K562 (cell line): Measurements from ENCODE around the gene GYS1. TPM values are rescaled to one million over a fixed set of nuclear protein-coding genes. Genes with fewer than 3 reads are reported as not detected.

Source experiments
- ARID3A ChIP-seq: IDR thresholded peaks from 2 replicates; pipeline ENCODE4 v1.6.1; 2012; ENCODE audit warnings: low read depth, low read length, improper control_type of control experiment, borderline replicate concordance
- MAFK ChIP-seq: IDR thresholded peaks from 2 replicates; pipeline ENCODE4 v1.6.1; 2011; ENCODE audit warnings: low read length, improper control_type of control experiment
- RBM15 ChIP-seq: fragments of 200-400 bp; formaldehyde crosslinking; IDR thresholded peaks from 2 replicates; pipeline ENCODE4 v1.6.1; 2018; ENCODE audit warnings: mild to moderate bottlenecking, low read length, moderate library complexity; ENCODE audit not compliant: insufficient read depth
- SMAD1 ChIP-seq: fragments of 150-350 bp; IDR thresholded peaks from 2 replicates; pipeline ENCODE4 v1.6.1; 2014; ENCODE audit warnings: low read length, low read depth; ENCODE audit not compliant: partially characterized antibody
- ZBTB1 ChIP-seq: sonication (generic); formaldehyde crosslinking; IDR thresholded peaks from 2 replicates; pipeline ENCODE4 v1.8.1; 2023; ENCODE audit warnings: missing genetic modification reagents, low read depth, mild to moderate bottlenecking, borderline replicate concordance
- ZBTB49 ChIP-seq: sonication (generic); formaldehyde crosslinking; IDR thresholded peaks from 2 replicates; pipeline ENCODE4 v1.8.0; 2022; ENCODE audit warnings: missing genetic modification reagents, mild to moderate bottlenecking, borderline replicate concordance
- ZNF282 ChIP-seq: sonication (generic); formaldehyde crosslinking; IDR thresholded peaks from 2 replicates; pipeline ENCODE4 v1.8.1; 2023; ENCODE audit warnings: missing genetic modification reagents
- ZZZ3 ChIP-seq: fragments of 450-650 bp; IDR thresholded peaks from 2 replicates; pipeline ENCODE4 v1.6.1; 2016; ENCODE audit warnings: antibody characterized with exemption, mild to moderate bottlenecking, moderate library complexity
- polyA plus RNA-seq, 8 experiments: library from polyadenylated mRNA; depleted of rRNA in 4 of 8; stranded (reverse) in 5 of 8; unstranded in 3 of 8; fragments of >200 nt; fragmentation: Nextera tagmentation in 2 of 8; fragmentation: Illumina TruSeq in 1 of 8; extraction: Ambion mirVana in 2 of 8; extraction: Trizol in 1 of 8; gene quantifications; 2 replicates each; pipeline versions ENCODE4 v1.2.1 to v1.2.3, GENCODE V29; 2011 to 2014; ENCODE audit warnings: inconsistent platforms in 1 of 8, missing spikeins in 1 of 8
- total RNA-seq, 7 experiments: library from RNA; depleted of rRNA in 6 of 7; stranded (reverse); fragments of >200 nt in 6 of 7; fragmentation: Illumina TruSeq in 2 of 7; extraction: Trizol in 2 of 7; gene quantifications; 2 replicates each; pipeline versions ENCODE4 v1.2.1 to v1.2.3, GENCODE V29; 2011 to 2021; ENCODE audit warnings: low replicate concordance in 1 of 7
- TF ChIP-seq, protein P1 (sequence below): fragments of 250-450 bp; sonication (Bioruptor Pico); IDR thresholded peaks from 2 replicates; pipeline ENCODE4 v1.4.0; 2020; ENCODE audit warnings: mild to moderate bottlenecking, moderate library complexity
- TF ChIP-seq, protein P2 (sequence below): fragments of 450-650 bp; IDR thresholded peaks from 2 replicates; pipeline ENCODE4 v1.6.1; 2016; ENCODE audit warnings: mild to moderate bottlenecking, moderate library complexity

GYS1 gene
- total and polyA plus RNA-seq, 9 of the 15 experiments (the other 6 are each of a cell fraction or from before 2014, with no cell fraction given), result 1.9 to 31.1 (median 15.2) TPM

GRCh38 chr19:48918801-48919247 lies 74.3 kb downstream of the GYS1 start (continued):
- no peak for TF ChIP-seq ZBTB49 (CRISPR knock-in tag)
- TF ChIP-seq MAFK, result no peak
- TF ChIP-seq, protein P1, sequence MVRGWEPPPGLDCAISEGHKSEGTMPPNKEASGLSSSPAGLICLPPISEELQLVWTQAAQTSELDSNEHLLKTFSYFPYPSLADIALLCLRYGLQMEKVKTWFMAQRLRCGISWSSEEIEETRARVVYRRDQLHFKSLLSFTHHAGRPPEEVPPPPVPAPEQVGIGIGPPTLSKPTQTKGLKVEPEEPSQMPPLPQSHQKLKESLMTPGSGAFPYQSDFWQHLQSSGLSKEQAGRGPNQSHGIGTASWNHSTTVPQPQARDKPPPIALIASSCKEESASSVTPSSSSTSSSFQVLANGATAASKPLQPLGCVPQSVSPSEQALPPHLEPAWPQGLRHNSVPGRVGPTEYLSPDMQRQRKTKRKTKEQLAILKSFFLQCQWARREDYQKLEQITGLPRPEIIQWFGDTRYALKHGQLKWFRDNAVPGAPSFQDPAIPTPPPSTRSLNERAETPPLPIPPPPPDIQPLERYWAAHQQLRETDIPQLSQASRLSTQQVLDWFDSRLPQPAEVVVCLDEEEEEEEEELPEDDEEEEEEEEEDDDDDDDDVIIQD (CRISPR knock-in tag), result no peak
- TF ChIP-seq ZBTB1 (CRISPR knock-in tag), result no peak
- TF ChIP-seq, protein P2, sequence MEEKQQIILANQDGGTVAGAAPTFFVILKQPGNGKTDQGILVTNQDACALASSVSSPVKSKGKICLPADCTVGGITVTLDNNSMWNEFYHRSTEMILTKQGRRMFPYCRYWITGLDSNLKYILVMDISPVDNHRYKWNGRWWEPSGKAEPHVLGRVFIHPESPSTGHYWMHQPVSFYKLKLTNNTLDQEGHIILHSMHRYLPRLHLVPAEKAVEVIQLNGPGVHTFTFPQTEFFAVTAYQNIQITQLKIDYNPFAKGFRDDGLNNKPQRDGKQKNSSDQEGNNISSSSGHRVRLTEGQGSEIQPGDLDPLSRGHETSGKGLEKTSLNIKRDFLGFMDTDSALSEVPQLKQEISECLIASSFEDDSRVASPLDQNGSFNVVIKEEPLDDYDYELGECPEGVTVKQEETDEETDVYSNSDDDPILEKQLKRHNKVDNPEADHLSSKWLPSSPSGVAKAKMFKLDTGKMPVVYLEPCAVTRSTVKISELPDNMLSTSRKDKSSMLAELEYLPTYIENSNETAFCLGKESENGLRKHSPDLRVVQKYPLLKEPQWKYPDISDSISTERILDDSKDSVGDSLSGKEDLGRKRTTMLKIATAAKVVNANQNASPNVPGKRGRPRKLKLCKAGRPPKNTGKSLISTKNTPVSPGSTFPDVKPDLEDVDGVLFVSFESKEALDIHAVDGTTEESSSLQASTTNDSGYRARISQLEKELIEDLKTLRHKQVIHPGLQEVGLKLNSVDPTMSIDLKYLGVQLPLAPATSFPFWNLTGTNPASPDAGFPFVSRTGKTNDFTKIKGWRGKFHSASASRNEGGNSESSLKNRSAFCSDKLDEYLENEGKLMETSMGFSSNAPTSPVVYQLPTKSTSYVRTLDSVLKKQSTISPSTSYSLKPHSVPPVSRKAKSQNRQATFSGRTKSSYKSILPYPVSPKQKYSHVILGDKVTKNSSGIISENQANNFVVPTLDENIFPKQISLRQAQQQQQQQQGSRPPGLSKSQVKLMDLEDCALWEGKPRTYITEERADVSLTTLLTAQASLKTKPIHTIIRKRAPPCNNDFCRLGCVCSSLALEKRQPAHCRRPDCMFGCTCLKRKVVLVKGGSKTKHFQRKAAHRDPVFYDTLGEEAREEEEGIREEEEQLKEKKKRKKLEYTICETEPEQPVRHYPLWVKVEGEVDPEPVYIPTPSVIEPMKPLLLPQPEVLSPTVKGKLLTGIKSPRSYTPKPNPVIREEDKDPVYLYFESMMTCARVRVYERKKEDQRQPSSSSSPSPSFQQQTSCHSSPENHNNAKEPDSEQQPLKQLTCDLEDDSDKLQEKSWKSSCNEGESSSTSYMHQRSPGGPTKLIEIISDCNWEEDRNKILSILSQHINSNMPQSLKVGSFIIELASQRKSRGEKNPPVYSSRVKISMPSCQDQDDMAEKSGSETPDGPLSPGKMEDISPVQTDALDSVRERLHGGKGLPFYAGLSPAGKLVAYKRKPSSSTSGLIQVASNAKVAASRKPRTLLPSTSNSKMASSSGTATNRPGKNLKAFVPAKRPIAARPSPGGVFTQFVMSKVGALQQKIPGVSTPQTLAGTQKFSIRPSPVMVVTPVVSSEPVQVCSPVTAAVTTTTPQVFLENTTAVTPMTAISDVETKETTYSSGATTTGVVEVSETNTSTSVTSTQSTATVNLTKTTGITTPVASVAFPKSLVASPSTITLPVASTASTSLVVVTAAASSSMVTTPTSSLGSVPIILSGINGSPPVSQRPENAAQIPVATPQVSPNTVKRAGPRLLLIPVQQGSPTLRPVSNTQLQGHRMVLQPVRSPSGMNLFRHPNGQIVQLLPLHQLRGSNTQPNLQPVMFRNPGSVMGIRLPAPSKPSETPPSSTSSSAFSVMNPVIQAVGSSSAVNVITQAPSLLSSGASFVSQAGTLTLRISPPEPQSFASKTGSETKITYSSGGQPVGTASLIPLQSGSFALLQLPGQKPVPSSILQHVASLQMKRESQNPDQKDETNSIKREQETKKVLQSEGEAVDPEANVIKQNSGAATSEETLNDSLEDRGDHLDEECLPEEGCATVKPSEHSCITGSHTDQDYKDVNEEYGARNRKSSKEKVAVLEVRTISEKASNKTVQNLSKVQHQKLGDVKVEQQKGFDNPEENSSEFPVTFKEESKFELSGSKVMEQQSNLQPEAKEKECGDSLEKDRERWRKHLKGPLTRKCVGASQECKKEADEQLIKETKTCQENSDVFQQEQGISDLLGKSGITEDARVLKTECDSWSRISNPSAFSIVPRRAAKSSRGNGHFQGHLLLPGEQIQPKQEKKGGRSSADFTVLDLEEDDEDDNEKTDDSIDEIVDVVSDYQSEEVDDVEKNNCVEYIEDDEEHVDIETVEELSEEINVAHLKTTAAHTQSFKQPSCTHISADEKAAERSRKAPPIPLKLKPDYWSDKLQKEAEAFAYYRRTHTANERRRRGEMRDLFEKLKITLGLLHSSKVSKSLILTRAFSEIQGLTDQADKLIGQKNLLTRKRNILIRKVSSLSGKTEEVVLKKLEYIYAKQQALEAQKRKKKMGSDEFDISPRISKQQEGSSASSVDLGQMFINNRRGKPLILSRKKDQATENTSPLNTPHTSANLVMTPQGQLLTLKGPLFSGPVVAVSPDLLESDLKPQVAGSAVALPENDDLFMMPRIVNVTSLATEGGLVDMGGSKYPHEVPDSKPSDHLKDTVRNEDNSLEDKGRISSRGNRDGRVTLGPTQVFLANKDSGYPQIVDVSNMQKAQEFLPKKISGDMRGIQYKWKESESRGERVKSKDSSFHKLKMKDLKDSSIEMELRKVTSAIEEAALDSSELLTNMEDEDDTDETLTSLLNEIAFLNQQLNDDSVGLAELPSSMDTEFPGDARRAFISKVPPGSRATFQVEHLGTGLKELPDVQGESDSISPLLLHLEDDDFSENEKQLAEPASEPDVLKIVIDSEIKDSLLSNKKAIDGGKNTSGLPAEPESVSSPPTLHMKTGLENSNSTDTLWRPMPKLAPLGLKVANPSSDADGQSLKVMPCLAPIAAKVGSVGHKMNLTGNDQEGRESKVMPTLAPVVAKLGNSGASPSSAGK, result no peak
- TF ChIP-seq ARID3A, result no peak
- TF ChIP-seq SMAD1, result no peak
- TF ChIP-seq ZNF282, result no peak
- no peak for TF ChIP-seq ZZZ3
- no peak for TF ChIP-seq RBM15
